Muscle of back (tissue), 11 donors: ENCODE measurements around the gene CD14. TPM values are rescaled to one million over a fixed set of nuclear protein-coding genes. Genes with fewer than 3 reads are reported as not detected.
A peak's percentile ranks its signal among the peaks of the same experiment; 100 is the strongest.
"Not testable (repeated sequence)": the region's sequence is repeated elsewhere in the genome, so short reads cannot be mapped to it uniquely, and the experiment has no call there.

Experiments
- DNase-seq, 3 donors: peaks; one replicate each; pipeline versions ENCODE4 v3.0.0 to v3.0.0-alpha.2; 2013
- polyA plus RNA-seq, 10 donors: library from polyadenylated mRNA; unstranded; fragments of 120-200 nt; gene quantifications; one replicate each; pipeline ENCODE4 v1.2.1, GENCODE V29; 2013; ENCODE audit not compliant: insufficient read length in 10 of 10

Gene CD14
- polyA plus RNA-seq, 10 donors, result 15.2 to 38.2 (median 24.1) TPM

DNA sequence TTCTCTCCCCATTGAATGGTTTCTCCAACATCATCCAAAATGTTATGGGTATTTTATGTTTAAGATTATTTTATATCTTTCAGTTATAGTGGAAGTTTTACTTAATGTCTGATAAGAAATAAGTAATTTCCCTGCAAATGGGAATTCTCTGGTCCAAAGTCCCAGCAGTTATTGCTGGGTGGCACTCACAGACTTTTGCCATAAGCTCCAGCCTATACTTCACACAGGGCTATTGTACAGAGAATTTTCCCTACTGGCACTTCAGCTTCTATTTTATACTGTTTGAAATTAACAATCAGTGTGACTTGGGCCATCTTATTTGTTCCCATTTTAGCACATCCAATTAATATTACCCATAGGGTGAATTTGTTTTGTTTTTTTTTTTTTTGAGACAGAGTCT lies 32.9 kb downstream of the CD14 start:
- DNase-seq, result no peak

DNA sequence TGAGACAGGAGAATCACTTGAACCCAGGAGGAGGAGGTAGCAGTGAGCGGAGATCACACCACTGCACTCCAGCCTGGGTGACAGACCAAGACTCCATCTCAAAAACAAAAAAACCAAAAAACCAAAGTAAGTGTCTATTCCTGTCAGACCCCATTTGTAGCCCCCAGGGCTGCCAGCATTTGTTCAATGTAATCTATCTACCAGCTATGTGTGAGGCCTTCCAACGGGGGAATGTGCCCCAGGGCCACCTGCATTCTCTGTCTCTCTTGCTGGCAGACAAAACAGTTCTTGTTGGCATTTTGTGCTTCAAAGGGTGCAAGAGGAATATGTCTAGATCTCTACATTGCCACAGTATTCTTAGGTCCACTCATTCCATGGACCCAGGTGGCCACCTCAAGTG lies 34.1 kb downstream of the CD14 start:
- no peak for DNase-seq

GRCh38 chr5:140596321-140596741 lies 36.6 kb downstream of the CD14 start:
- no peak for DNase-seq

GRCh38 chr5:140595538-140596300 lies 37.3 kb downstream of the CD14 start:
- DNase-seq, result peak in 2 of 3 donors; percentile 16 to 49

DNA sequence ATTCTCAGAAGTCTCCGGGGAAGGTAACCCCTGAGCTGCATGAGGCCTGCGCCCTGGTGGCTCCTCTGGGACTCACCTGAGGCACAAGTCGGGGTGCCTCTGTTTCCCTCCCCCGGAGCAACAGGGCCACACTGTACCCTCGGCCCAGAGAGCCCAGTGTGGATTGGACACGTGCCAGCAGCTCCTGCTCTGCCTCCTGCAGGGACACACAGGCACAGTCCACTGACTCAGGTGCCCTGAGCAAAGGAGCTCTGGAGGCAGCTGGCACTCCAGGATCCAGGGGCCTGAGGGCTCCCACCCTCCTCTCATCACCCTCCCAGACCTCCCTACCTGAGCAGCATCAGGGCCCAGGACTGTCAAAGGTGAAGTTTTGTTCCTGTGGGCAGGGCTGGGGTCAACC lies 38.8 kb downstream of the CD14 start:
- no peak for DNase-seq

GRCh38 chr5:140593070-140593469 lies 39.9 kb downstream of the CD14 start:
- DNase-seq, result not testable (repeated sequence)

GRCh38 chr5:140591747-140592372 lies 41.1 kb downstream of the CD14 start:
- DNase-seq, result no peak

GRCh38 chr5:140590861-140591260 lies 42.1 kb downstream of the CD14 start:
- DNase-seq, result no peak

GRCh38 chr5:140588311-140589070 lies 44.5 kb downstream of the CD14 start:
- no peak for DNase-seq

GRCh38 chr5:140587495-140587894 lies 45.5 kb downstream of the CD14 start:
- DNase-seq, result no peak

Other genes with a start within 250 kb of the CD14 start
- gene ANKHD1, start 231.3 kb downstream of the CD14 start, polyA plus RNA-seq, result 10 to 100 TPM; 53.5 to 87.5 (median 65.3) TPM
- gene EIF4EBP3, start 85.5 kb downstream of the CD14 start, polyA plus RNA-seq, result 10 to 100 TPM in 2 of 10 donors, 1 to 10 TPM in 8; 6.2 to 13.0 (median 8.0) TPM
- gene SRA1, start 75.7 kb downstream of the CD14 start, polyA plus RNA-seq, result 10 to 100 TPM; 18.0 to 27.5 (median 21.6) TPM
- gene APBB3, start 68.6 kb downstream of the CD14 start, polyA plus RNA-seq, result 10 to 100 TPM; 14.4 to 43.7 (median 20.7) TPM
- gene SLC35A4, start 68.3 kb downstream of the CD14 start, polyA plus RNA-seq, result 10 to 100 TPM; 52.1 to 67.8 (median 54.6) TPM
- gene TMCO6, start 6.3 kb upstream of the CD14 start, polyA plus RNA-seq, result 10 to 100 TPM in 2 of 10 donors, 1 to 10 TPM in 8; 5.2 to 12.4 (median 8.1) TPM
- gene NDUFA2, start 14.5 kb upstream of the CD14 start, polyA plus RNA-seq, result 10 to 100 TPM; 41.3 to 75.2 (median 56.1) TPM
- gene IK, start 14.7 kb upstream of the CD14 start, polyA plus RNA-seq, result 100 to 1,000 TPM in 2 of 10 donors, 10 to 100 TPM in 8; 81.5 to 114 (median 94.1) TPM
- 10 to 100 TPM; 10.9 to 16.2 (median 12.8) TPM for gene WDR55, start 31.7 kb upstream of the CD14 start, polyA plus RNA-seq
- under 1 TPM in 3 of 10 donors, not detected in 7; 0.16 to 0.92 (median 0.24) TPM for gene DND1, start 40.4 kb upstream of the CD14 start, polyA plus RNA-seq
- gene HARS1, start 58.2 kb upstream of the CD14 start, polyA plus RNA-seq, result 10 to 100 TPM; 42.2 to 53.9 (median 48.9) TPM
- gene HARS2, start 58.3 kb upstream of the CD14 start, polyA plus RNA-seq, result 10 to 100 TPM; 20.5 to 35.9 (median 25.3) TPM
- 10 to 100 TPM; 72.9 to 93.3 (median 78.7) TPM for gene ZMAT2, start 67.3 kb upstream of the CD14 start, polyA plus RNA-seq
- under 1 TPM in 4 of 10 donors, not detected in 6; 0.05 to 0.11 (median 0.06) TPM for gene PCDHA1, start 153.0 kb upstream of the CD14 start, polyA plus RNA-seq
- under 1 TPM in 8 of 10 donors, not detected in 2; 0.04 to 0.22 (median 0.10) TPM for gene PCDHA2, start 161.7 kb upstream of the CD14 start, polyA plus RNA-seq
- under 1 TPM; 0.06 to 0.31 (median 0.23) TPM for gene PCDHA3, start 167.9 kb upstream of the CD14 start, polyA plus RNA-seq
- under 1 TPM; 0.04 to 0.39 (median 0.18) TPM for gene PCDHA4, start 173.9 kb upstream of the CD14 start, polyA plus RNA-seq
- gene PCDHA5, start 188.4 kb upstream of the CD14 start, polyA plus RNA-seq, result under 1 TPM in 2 of 10 donors, not detected in 8; 0.04 to 0.07 TPM
- under 1 TPM in 9 of 10 donors, not detected in 1; 0.08 to 0.20 (median 0.16) TPM for gene PCDHA6, start 194.8 kb upstream of the CD14 start, polyA plus RNA-seq
- under 1 TPM; 0.05 to 0.35 (median 0.13) TPM for gene PCDHA7, start 201.1 kb upstream of the CD14 start, polyA plus RNA-seq
- gene PCDHA8, start 208.0 kb upstream of the CD14 start, polyA plus RNA-seq, result under 1 TPM in 6 of 10 donors, not detected in 4; 0.07 to 0.11 (median 0.09) TPM
- under 1 TPM in 5 of 10 donors, not detected in 5; 0.04 to 0.07 (median 0.06) TPM for gene PCDHA9, start 215.2 kb upstream of the CD14 start, polyA plus RNA-seq
- under 1 TPM; 0.07 to 0.29 (median 0.17) TPM for gene PCDHA10, start 222.7 kb upstream of the CD14 start, polyA plus RNA-seq
- under 1 TPM in 7 of 10 donors, not detected in 3; 0.03 to 0.61 (median 0.05) TPM for gene PCDHA11, start 235.8 kb upstream of the CD14 start, polyA plus RNA-seq
- gene PCDHA12, start 242.1 kb upstream of the CD14 start, polyA plus RNA-seq, result under 1 TPM in 6 of 10 donors, not detected in 4; 0.04 to 0.16 (median 0.07) TPM
- under 1 TPM in 5 of 10 donors, not detected in 5; 0.04 to 0.22 (median 0.12) TPM for gene PCDHA13, start 248.9 kb upstream of the CD14 start, polyA plus RNA-seq